ENCODE data around the gene PLEKHA6.
A peak's percentile ranks its signal among the peaks of the same experiment; 100 is the strongest.

- TF ChIP-seq CTCF (IDR thresholded peaks at IDR 0.05 in 8 of 11, conservative IDR thresholded peaks at IDR 0.05 in 3 of 11) (peak in 2 of 11 experiments; percentile 6 to 10), POLR2A (IDR thresholded peaks at IDR 0.05) (no peak)
Measured at GRCh38 chr1:204359474-204360255, at the start of gene PLEKHA6.
